Mesendoderm (in vitro differentiated cells): ENCODE measurements around the gene TNFRSF6B. TPM values are rescaled to one million over a fixed set of nuclear protein-coding genes. Genes with fewer than 3 reads are reported as not detected.

ENCODE experiments used
- small RNA-seq: library from polyadenylated mRNA; stranded (forward); fragments of <200 nt; extraction: miRNeasy Mini kit (QIAGEN cat#:217004); gene quantifications from one replicate; pipeline ENCODE3, GENCODE V24; 2013; ENCODE audit not compliant: insufficient read depth

Gene TNFRSF6B

Small RNA genes within 50 kb of the gene (small RNA-seq; reads per million reads assigned to genes)
- gene LIME1 (not detected), gene TNFRSF6B (not detected)
